Liver (tissue), 9 donors: Measurements from ENCODE around the gene THRB. TPM values are rescaled to one million over a fixed set of nuclear protein-coding genes. Genes with fewer than 3 reads are reported as not detected.
A peak's percentile ranks its signal among the peaks of the same experiment; 100 is the strongest.

Experiments used
- DNase-seq: peaks from one replicate; pipeline ENCODE4 v3.0.0-alpha.2; 2017; ENCODE audit warnings: low spot score
- H3K27ac ChIP-seq, 2 donors: one replicate each; pipeline ENCODE4 v1.7.0; 2013; ENCODE audit warnings: inconsistent platforms in 2 of 2, low read length in 2 of 2, control low read depth in 1 of 2, low read depth in 1 of 2, mild to moderate bottlenecking in 1 of 2
- H3K27me3 ChIP-seq, 4 donors: one replicate each; pipeline versions ENCODE4 v1.6.1 to v1.7.0; 2013; ENCODE audit warnings: low read length in 3 of 4, inconsistent platforms in 1 of 4, mild to moderate bottlenecking in 1 of 4, moderate library complexity in 1 of 4; ENCODE audit not compliant: control insufficient read depth in 4 of 4, insufficient read depth in 4 of 4
- H3K36me3 ChIP-seq, 4 donors: one replicate each; pipeline versions ENCODE4 v1.6.1 to v1.7.0; 2013; ENCODE audit warnings: low read length in 3 of 4, mild to moderate bottlenecking in 3 of 4, low read depth in 1 of 4, moderate library complexity in 1 of 4; ENCODE audit not compliant: control insufficient read depth in 4 of 4, insufficient read depth in 3 of 4
- H3K4me1 ChIP-seq, 4 donors: one replicate each; pipeline versions ENCODE4 v1.6.1 to v1.7.0; 2013; ENCODE audit warnings: low read length in 3 of 4, mild to moderate bottlenecking in 3 of 4, moderate library complexity in 1 of 4; ENCODE audit not compliant: control insufficient read depth in 4 of 4, insufficient read depth in 4 of 4
- H3K4me3 ChIP-seq, 3 donors: one replicate each; pipeline versions ENCODE4 v1.6.1 to v1.7.0; 2013; ENCODE audit warnings: low read length in 3 of 3, control low read depth in 1 of 3, low read depth in 1 of 3, mild to moderate bottlenecking in 1 of 3
- H3K9ac ChIP-seq, 2 donors: one replicate each; pipeline ENCODE4 v1.7.0; 2013; ENCODE audit warnings: low read length in 2 of 2, mild to moderate bottlenecking in 2 of 2, moderate library complexity in 2 of 2, control low read depth in 1 of 2, low read depth in 1 of 2
- H3K9me3 ChIP-seq, 4 donors: one replicate each; pipeline versions ENCODE4 v1.6.1 to v1.7.0; 2013; ENCODE audit warnings: low read length in 3 of 4; ENCODE audit not compliant: control insufficient read depth in 4 of 4
- EGR1 ChIP-seq, 2 donors: IDR thresholded peaks; 2 replicates each; pipeline ENCODE4 v1.6.1; 2016 to 2018; ENCODE audit warnings: antibody characterized with exemption in 2 of 2, low read depth in 2 of 2
- FOXA1 ChIP-seq: IDR thresholded peaks from 2 replicates; pipeline ENCODE4 v1.6.1; 2016; ENCODE audit warnings: antibody characterized with exemption
- FOXA2 ChIP-seq: IDR thresholded peaks from 2 replicates; pipeline ENCODE4 v1.6.1; 2016; ENCODE audit warnings: antibody characterized with exemption
- GABPA ChIP-seq, 2 donors: IDR thresholded peaks in 1 of 2; conservative IDR thresholded peaks in 1 of 2; 2 replicates each; pipeline ENCODE4 v1.6.1; 2016; ENCODE audit warnings: antibody characterized with exemption in 2 of 2, mild to moderate bottlenecking in 1 of 2, moderate library complexity in 1 of 2
- HNF4A ChIP-seq, 2 donors: conservative IDR thresholded peaks; 2 replicates each; pipeline ENCODE4 v1.6.1; 2016; ENCODE audit warnings: antibody characterized with exemption in 2 of 2, mild to moderate bottlenecking in 2 of 2
- HNF4G ChIP-seq: IDR thresholded peaks from 2 replicates; pipeline ENCODE4 v1.6.1; 2016; ENCODE audit warnings: antibody characterized with exemption
- JUND ChIP-seq, 2 donors: IDR thresholded peaks; 2 replicates each; pipeline ENCODE4 v1.6.1; 2016; ENCODE audit warnings: antibody characterized with exemption in 2 of 2
- NR2F2 ChIP-seq: IDR thresholded peaks from 2 replicates; pipeline ENCODE4 v1.6.1; 2016; ENCODE audit warnings: antibody characterized with exemption
- RAD21 ChIP-seq, 2 donors: IDR thresholded peaks; 2 replicates each; pipeline ENCODE4 v1.6.1; 2016; ENCODE audit warnings: antibody characterized with exemption in 2 of 2, mild to moderate bottlenecking in 2 of 2
- RXRA ChIP-seq, 2 donors: IDR thresholded peaks; 2 replicates each; pipeline ENCODE4 v1.6.1; 2017 to 2018; ENCODE audit warnings: antibody characterized with exemption in 2 of 2, mild to moderate bottlenecking in 1 of 2
- SP1 ChIP-seq: IDR thresholded peaks from 2 replicates; pipeline ENCODE4 v1.6.1; 2018; ENCODE audit warnings: antibody characterized with exemption, mild to moderate bottlenecking
- TAF1 ChIP-seq: conservative IDR thresholded peaks from 2 replicates; pipeline ENCODE4 v1.6.1; 2016; ENCODE audit warnings: antibody characterized with exemption, mild to moderate bottlenecking
- YY1 ChIP-seq: IDR thresholded peaks from 2 replicates; pipeline ENCODE4 v1.6.1; 2016; ENCODE audit warnings: antibody characterized with exemption, mild to moderate bottlenecking
- WGBS: extraction: QIAGEN DNeasy Blood & Tissue Kit; methylation state at CpG from one replicate; pipeline ENCODE4 v1.1.7; 2013; 5-methylcytosine and 5-hydroxymethylcytosine counted together
- polyA plus RNA-seq, 2 donors: library from polyadenylated mRNA; stranded (reverse) in 1 of 2; unstranded in 1 of 2; fragments of 200-250 nt in 1 of 2; fragments of >200 nt in 1 of 2; fragmentation: Nextera tagmentation in 1 of 2; extraction: Ambion mirVana in 1 of 2; gene quantifications; one replicate each; pipeline versions ENCODE4 v1.2.1 to v1.2.3, GENCODE V29; 2013 to 2015
- total RNA-seq, 2 donors: library from RNA; depleted of rRNA; stranded (reverse); fragments of >200 nt; gene quantifications; one replicate each; pipeline ENCODE4 v1.2.3, GENCODE V29; 2014
- TF ChIP-seq, protein P1 (sequence below): IDR thresholded peaks from 2 replicates; pipeline ENCODE4 v1.6.1; 2016; ENCODE audit warnings: antibody characterized with exemption
- TF ChIP-seq, protein P2 (sequence below): IDR thresholded peaks from 2 replicates; pipeline ENCODE4 v1.6.1; 2016; ENCODE audit warnings: antibody characterized with exemption, mild to moderate bottlenecking
- TF ChIP-seq, protein P3 (sequence below): fragments of 150-350 bp; IDR thresholded peaks from 2 replicates; pipeline ENCODE4 v1.5.1; 2017; ENCODE audit warnings: improper control_type of control experiment, low read depth, low read length; ENCODE audit not compliant: missing input control
- TF ChIP-seq, protein P4 (sequence below): IDR thresholded peaks from 2 replicates; pipeline ENCODE4 v1.6.1; 2016; ENCODE audit warnings: antibody characterized with exemption
- TF ChIP-seq, protein P5 (sequence below): IDR thresholded peaks from 2 replicates; pipeline ENCODE4 v1.6.1; 2016; ENCODE audit warnings: antibody characterized with exemption
- donor health status: healthy.
- donor health status: healthy.
- donor health status: healthy.
- donor health status: healthy.
- donor health status: healthy.

THRB gene
- total and polyA plus RNA-seq, 4 donors = 5.9 to 23.9 (median 9.3) TPM

- no peak for DNase-seq
- WGBS = 80% methylated on average over 1 of the region's 1 CpG
- H3K4me3 ChIP-seq = no peak overlapping the region
- H3K4me1 ChIP-seq = peaks cover 0 to 12% (median 5%) of the 10 kb centered on the region in 4 donors
- no peaks in the 10 kb centered on the region for H3K27me3 ChIP-seq
- no peak overlapping the region for H3K9ac ChIP-seq
- TF ChIP-seq SP1 = no peak
- TF ChIP-seq TAF1 = no peak
- TF ChIP-seq FOXA1 = no peak
- TF ChIP-seq, protein P1, sequence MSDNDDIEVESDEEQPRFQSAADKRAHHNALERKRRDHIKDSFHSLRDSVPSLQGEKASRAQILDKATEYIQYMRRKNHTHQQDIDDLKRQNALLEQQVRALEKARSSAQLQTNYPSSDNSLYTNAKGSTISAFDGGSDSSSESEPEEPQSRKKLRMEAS = no peak
- TF ChIP-seq, protein P2, sequence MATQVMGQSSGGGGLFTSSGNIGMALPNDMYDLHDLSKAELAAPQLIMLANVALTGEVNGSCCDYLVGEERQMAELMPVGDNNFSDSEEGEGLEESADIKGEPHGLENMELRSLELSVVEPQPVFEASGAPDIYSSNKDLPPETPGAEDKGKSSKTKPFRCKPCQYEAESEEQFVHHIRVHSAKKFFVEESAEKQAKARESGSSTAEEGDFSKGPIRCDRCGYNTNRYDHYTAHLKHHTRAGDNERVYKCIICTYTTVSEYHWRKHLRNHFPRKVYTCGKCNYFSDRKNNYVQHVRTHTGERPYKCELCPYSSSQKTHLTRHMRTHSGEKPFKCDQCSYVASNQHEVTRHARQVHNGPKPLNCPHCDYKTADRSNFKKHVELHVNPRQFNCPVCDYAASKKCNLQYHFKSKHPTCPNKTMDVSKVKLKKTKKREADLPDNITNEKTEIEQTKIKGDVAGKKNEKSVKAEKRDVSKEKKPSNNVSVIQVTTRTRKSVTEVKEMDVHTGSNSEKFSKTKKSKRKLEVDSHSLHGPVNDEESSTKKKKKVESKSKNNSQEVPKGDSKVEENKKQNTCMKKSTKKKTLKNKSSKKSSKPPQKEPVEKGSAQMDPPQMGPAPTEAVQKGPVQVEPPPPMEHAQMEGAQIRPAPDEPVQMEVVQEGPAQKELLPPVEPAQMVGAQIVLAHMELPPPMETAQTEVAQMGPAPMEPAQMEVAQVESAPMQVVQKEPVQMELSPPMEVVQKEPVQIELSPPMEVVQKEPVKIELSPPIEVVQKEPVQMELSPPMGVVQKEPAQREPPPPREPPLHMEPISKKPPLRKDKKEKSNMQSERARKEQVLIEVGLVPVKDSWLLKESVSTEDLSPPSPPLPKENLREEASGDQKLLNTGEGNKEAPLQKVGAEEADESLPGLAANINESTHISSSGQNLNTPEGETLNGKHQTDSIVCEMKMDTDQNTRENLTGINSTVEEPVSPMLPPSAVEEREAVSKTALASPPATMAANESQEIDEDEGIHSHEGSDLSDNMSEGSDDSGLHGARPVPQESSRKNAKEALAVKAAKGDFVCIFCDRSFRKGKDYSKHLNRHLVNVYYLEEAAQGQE = no peak
- no peak for TF ChIP-seq YY1
- TF ChIP-seq GABPA (IDR thresholded peaks at IDR 0.05 in 1 of 2, conservative IDR thresholded peaks at IDR 0.05 in 1 of 2) = no peak
- TF ChIP-seq, protein P3, sequence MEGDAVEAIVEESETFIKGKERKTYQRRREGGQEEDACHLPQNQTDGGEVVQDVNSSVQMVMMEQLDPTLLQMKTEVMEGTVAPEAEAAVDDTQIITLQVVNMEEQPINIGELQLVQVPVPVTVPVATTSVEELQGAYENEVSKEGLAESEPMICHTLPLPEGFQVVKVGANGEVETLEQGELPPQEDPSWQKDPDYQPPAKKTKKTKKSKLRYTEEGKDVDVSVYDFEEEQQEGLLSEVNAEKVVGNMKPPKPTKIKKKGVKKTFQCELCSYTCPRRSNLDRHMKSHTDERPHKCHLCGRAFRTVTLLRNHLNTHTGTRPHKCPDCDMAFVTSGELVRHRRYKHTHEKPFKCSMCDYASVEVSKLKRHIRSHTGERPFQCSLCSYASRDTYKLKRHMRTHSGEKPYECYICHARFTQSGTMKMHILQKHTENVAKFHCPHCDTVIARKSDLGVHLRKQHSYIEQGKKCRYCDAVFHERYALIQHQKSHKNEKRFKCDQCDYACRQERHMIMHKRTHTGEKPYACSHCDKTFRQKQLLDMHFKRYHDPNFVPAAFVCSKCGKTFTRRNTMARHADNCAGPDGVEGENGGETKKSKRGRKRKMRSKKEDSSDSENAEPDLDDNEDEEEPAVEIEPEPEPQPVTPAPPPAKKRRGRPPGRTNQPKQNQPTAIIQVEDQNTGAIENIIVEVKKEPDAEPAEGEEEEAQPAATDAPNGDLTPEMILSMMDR = no peak
- TF ChIP-seq JUND (IDR thresholded peaks at IDR 0.05) = no peak
- no peak for TF ChIP-seq RAD21 (IDR thresholded peaks at IDR 0.05)
- no peak for TF ChIP-seq FOXA2
- no peak for TF ChIP-seq EGR1 (IDR thresholded peaks at IDR 0.05; ENCODE audit: low read depth in 2 of 2)
- no peaks in the 10 kb centered on the region for H3K36me3 ChIP-seq
- H3K9me3 ChIP-seq = no peaks in the 10 kb centered on the region
- no peak overlapping the region for H3K27ac ChIP-seq
These were observed 216.1 kb downstream of the THRB start for GRCh38 chr3:24278543-24278942.

DNA sequence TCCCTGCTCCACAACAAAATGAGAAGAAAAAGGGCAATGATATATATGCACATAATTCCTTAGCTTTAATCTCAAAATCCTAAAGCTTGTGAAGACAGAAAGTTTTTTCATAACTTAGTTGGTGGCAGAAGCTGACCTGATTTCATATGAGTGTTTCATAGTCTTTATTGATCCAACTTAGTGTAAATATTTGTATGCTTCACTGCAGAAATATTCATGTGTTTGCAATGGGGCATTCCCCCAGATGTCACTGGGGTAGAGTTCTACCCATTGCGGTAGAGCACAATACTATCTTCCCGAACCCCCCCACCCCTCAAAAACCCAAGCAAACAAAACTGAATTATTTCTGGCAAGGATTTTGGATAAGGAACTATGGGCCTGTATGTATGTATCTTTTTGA lies 221.2 kb downstream of the THRB start:
- 36% methylated on average over 2 of the region's 2 CpGs for WGBS
- DNase-seq = no peak
- Histone ChIP-seq H3K4me1 (peaks cover 4 to 28% (median 12%) of the 10 kb centered on the region in 4 donors), H3K9ac (peak overlapping the region; percentile 78 to 82), H3K9me3 (no peaks in the 10 kb centered on the region), H3K36me3 (no peaks in the 10 kb centered on the region), H3K27me3 (no peaks in the 10 kb centered on the region), H3K27ac (peak overlapping the region; percentile 89), H3K4me3 (no peak overlapping the region)
- TF ChIP-seq, protein P3 = no peak
- peak; percentile 72 for TF ChIP-seq SP1
- peak; percentile 31 to 38 for TF ChIP-seq RAD21 (IDR thresholded peaks at IDR 0.05)
- no peak for TF ChIP-seq NR2F2
- TF ChIP-seq FOXA1 = peak; percentile 35
- TF ChIP-seq YY1 = no peak
- peak; percentile 63 to 84 for TF ChIP-seq RXRA (IDR thresholded peaks at IDR 0.05)
- TF ChIP-seq FOXA2 = peak; percentile 75
- no peak for TF ChIP-seq TAF1
- TF ChIP-seq JUND (IDR thresholded peaks at IDR 0.05) = peak; percentile 43 to 55
- TF ChIP-seq, protein P4, sequence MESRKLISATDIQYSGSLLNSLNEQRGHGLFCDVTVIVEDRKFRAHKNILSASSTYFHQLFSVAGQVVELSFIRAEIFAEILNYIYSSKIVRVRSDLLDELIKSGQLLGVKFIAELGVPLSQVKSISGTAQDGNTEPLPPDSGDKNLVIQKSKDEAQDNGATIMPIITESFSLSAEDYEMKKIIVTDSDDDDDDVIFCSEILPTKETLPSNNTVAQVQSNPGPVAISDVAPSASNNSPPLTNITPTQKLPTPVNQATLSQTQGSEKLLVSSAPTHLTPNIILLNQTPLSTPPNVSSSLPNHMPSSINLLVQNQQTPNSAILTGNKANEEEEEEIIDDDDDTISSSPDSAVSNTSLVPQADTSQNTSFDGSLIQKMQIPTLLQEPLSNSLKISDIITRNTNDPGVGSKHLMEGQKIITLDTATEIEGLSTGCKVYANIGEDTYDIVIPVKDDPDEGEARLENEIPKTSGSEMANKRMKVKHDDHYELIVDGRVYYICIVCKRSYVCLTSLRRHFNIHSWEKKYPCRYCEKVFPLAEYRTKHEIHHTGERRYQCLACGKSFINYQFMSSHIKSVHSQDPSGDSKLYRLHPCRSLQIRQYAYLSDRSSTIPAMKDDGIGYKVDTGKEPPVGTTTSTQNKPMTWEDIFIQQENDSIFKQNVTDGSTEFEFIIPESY = peak; percentile 23
- no peak for TF ChIP-seq HNF4G
- TF ChIP-seq HNF4A (conservative IDR thresholded peaks at IDR 0.05) = peak; percentile 47 to 63
- TF ChIP-seq, protein P5, sequence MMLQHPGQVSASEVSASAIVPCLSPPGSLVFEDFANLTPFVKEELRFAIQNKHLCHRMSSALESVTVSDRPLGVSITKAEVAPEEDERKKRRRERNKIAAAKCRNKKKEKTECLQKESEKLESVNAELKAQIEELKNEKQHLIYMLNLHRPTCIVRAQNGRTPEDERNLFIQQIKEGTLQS = peak; percentile 27
- TF ChIP-seq EGR1 (IDR thresholded peaks at IDR 0.05; ENCODE audit: low read depth in 2 of 2) = no peak
- TF ChIP-seq GABPA (IDR thresholded peaks at IDR 0.05 in 1 of 2, conservative IDR thresholded peaks at IDR 0.05 in 1 of 2) = no peak
- TF ChIP-seq, protein P1 = no peak
